Measurements from ENCODE around the gene STAT6. TPM values are rescaled to one million over a fixed set of nuclear protein-coding genes. Genes with fewer than 3 reads are reported as not detected.
A peak's percentile ranks its signal among the peaks of the same experiment; 100 is the strongest.

Gene STAT6
- total and polyA plus RNA-seq, 2 donors (not counting 1 experiment from before 2014, with no cell fraction given) = 103 to 123 TPM

DNA sequence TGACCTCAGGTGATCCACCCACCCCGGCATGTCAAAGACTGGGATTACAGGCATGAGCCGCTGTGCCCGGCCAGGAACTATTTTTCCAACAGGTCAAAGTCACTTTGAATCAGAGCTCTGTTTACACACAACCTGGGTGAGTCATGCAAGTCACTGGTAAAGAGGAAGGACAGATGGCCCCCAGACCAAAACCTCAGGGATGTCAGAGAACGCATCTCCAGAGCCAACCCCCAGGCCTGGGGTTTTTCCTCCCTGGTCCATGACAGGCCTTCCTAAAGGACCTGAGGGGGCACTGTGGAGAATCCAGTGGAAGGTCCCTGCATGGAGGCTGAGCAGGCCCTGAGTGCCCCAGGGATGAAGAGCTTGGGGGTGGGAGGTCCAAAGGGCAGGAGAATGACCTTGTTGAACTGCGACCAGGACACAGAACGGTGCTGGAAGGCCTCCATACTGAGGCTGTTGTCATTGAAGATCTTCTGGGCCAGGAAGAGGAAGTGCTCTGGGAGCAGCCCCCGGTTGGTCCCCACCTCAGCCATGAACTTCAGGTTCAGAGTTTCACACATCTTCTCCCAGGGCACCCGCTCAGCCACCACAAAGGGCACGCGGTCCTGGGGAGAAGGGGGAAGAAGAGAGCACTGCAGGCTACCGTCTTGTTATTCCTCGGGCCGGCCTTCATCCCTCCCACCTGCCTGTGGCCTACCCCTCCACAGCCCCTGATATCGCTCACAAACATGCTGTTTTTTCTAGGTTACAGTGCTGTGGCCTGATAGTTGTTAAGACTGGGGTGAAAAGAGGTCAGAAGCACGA lies 9.1 kb downstream of the STAT6 start:
- TF ChIP-seq EZH2 (IDR thresholded peaks at IDR 0.05; ENCODE audit: low read length, missing control alignments) = no peak
- TF ChIP-seq, protein P1, sequence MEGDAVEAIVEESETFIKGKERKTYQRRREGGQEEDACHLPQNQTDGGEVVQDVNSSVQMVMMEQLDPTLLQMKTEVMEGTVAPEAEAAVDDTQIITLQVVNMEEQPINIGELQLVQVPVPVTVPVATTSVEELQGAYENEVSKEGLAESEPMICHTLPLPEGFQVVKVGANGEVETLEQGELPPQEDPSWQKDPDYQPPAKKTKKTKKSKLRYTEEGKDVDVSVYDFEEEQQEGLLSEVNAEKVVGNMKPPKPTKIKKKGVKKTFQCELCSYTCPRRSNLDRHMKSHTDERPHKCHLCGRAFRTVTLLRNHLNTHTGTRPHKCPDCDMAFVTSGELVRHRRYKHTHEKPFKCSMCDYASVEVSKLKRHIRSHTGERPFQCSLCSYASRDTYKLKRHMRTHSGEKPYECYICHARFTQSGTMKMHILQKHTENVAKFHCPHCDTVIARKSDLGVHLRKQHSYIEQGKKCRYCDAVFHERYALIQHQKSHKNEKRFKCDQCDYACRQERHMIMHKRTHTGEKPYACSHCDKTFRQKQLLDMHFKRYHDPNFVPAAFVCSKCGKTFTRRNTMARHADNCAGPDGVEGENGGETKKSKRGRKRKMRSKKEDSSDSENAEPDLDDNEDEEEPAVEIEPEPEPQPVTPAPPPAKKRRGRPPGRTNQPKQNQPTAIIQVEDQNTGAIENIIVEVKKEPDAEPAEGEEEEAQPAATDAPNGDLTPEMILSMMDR (conservative IDR thresholded peaks at IDR 0.05 in 1 of 2, IDR thresholded peaks at IDR 0.05 in 1 of 2; ENCODE audit: low read depth in 1 of 2, low read length in 2 of 2) = no peak
- H3K36me3 ChIP-seq (ENCODE audit: control insufficient read depth, insufficient read depth, low read length) = peaks cover 31% of the 10 kb centered on the region

DNA sequence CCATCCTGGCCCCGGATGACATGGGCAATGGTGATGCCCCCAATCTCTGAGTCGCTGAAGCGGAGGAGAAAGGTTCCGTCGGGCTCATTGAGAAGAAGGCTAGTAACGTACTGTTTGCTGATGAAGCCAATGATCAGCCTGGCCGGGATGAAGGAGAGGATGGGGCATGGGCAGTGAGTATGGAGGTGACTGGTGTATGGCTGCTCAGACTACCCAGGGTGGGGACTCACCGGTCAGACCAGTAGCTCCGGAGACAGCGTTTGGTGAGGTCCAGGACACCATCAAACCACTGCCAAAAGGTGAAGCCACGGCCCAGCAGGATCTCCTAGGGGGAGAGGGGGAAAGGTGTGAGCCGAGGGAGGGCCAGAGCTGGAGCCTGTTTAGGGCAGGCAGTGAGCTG lies 11.4 kb downstream of the STAT6 start:
- H3K27ac ChIP-seq (ENCODE audit: insufficient read depth, low read length) = no peak overlapping the region
- H3K79me2 ChIP-seq (ENCODE audit: control insufficient read depth, insufficient read depth, low read length) = no peaks in the 10 kb centered on the region
- H2AFZ ChIP-seq (ENCODE audit: low read length) = no peak overlapping the region
- no peaks in the 10 kb centered on the region for H3K27me3 ChIP-seq (ENCODE audit: control insufficient read depth, insufficient read depth, low read length)
- no peaks in the 10 kb centered on the region for H3K9me3 ChIP-seq (ENCODE audit: control insufficient read depth, insufficient read depth, low read depth, low read length)
- no peak overlapping the region for H3K4me3 ChIP-seq (replicated peaks in 1 of 4; ENCODE audit: control extremely low read depth in 1 of 4, insufficient read depth in 1 of 4, low read depth in 3 of 4, low read length in 4 of 4)
- TF ChIP-seq EZH2 (IDR thresholded peaks at IDR 0.05; ENCODE audit: low read length, missing control alignments) = no peak
- TF ChIP-seq, protein P1 (conservative IDR thresholded peaks at IDR 0.05 in 1 of 2, IDR thresholded peaks at IDR 0.05 in 1 of 2; ENCODE audit: low read depth in 1 of 2, low read length in 2 of 2) = no peak
- peaks cover 34% of the 10 kb centered on the region for H3K36me3 ChIP-seq (ENCODE audit: control insufficient read depth, insufficient read depth, low read length)
- no peak for DNase-seq (ENCODE audit: low read depth in 2 of 2)
- no peaks in the 10 kb centered on the region for H4K20me1 ChIP-seq (ENCODE audit: control insufficient read depth, extremely low read depth, insufficient read depth, low read length)
- H3K4me1 ChIP-seq (ENCODE audit: control insufficient read depth, extremely low read depth, insufficient read depth, low read length) = peaks cover 2% of the 10 kb centered on the region
- no peak overlapping the region for H3K4me2 ChIP-seq (ENCODE audit: extremely low read depth, insufficient read depth, low read length)
- no peak overlapping the region for H3K9ac ChIP-seq (ENCODE audit: insufficient read depth, low read length)

More for the DNA sequence above, 9.1 kb downstream of the STAT6 start:
- Histone ChIP-seq H3K9ac (ENCODE audit: insufficient read depth, low read length) (no peak overlapping the region), H4K20me1 (ENCODE audit: control insufficient read depth, extremely low read depth, insufficient read depth, low read length) (no peaks in the 10 kb centered on the region), H3K4me1 (ENCODE audit: control insufficient read depth, extremely low read depth, insufficient read depth, low read length) (no peaks in the 10 kb centered on the region), H3K27me3 (ENCODE audit: control insufficient read depth, insufficient read depth, low read length) (no peaks in the 10 kb centered on the region), H2AFZ (ENCODE audit: low read length) (no peak overlapping the region), H3K79me2 (ENCODE audit: control insufficient read depth, insufficient read depth, low read length) (no peaks in the 10 kb centered on the region), H3K4me3 (replicated peaks in 1 of 4; ENCODE audit: control extremely low read depth in 1 of 4, insufficient read depth in 1 of 4, low read depth in 3 of 4, low read length in 4 of 4) (no peak overlapping the region), H3K27ac (ENCODE audit: insufficient read depth, low read length) (peak overlapping the region; percentile 9), H3K4me2 (ENCODE audit: extremely low read depth, insufficient read depth, low read length) (no peak overlapping the region), H3K9me3 (ENCODE audit: control insufficient read depth, insufficient read depth, low read depth, low read length) (no peaks in the 10 kb centered on the region)
- DNase-seq (ENCODE audit: low read depth in 2 of 2) = no peak

DNA sequence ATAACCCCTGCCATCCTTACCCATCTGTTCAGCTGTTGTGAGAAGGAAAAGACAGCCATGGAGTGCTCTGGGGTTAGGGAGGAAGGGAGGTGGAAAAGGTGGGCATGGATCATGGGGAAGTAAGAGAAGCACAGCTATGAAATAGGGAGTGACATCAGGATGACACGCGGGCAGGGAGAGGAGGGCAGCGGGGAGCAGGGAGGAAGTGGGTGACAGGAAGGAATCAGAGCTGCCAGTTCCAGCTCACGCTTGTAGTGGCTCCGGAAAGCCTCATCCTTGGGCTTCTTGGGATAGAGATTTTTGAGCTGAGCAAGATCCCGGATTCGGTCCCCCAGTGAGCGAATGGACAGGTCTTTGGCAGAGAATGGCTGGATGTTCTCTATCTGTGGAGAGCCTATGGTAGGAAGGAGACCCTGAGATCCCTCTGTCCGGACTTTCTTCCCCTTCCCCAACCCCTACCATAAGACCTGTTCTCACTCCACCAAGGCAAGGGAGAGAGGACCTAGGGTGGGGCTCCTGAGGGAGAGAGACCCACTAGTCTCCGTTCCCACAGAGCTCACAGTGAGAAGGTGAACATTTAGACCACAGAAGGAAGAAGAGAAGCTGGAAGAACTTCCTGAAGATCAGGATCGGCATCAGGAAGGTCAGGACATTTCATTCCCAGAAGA lies 12.0 kb downstream of the STAT6 start:
- Histone ChIP-seq H3K36me3 (ENCODE audit: control insufficient read depth, insufficient read depth, low read length) (peaks cover 33% of the 10 kb centered on the region), H3K4me1 (ENCODE audit: control insufficient read depth, extremely low read depth, insufficient read depth, low read length) (peaks cover 7% of the 10 kb centered on the region), H4K20me1 (ENCODE audit: control insufficient read depth, extremely low read depth, insufficient read depth, low read length) (no peaks in the 10 kb centered on the region), H3K9me3 (ENCODE audit: control insufficient read depth, insufficient read depth, low read depth, low read length) (no peaks in the 10 kb centered on the region), H2AFZ (ENCODE audit: low read length) (no peak overlapping the region), H3K4me2 (ENCODE audit: extremely low read depth, insufficient read depth, low read length) (no peak overlapping the region), H3K9ac (ENCODE audit: insufficient read depth, low read length) (no peak overlapping the region), H3K27me3 (ENCODE audit: control insufficient read depth, insufficient read depth, low read length) (no peaks in the 10 kb centered on the region), H3K79me2 (ENCODE audit: control insufficient read depth, insufficient read depth, low read length) (peaks cover 3% of the 10 kb centered on the region), H3K27ac (ENCODE audit: insufficient read depth, low read length) (no peak overlapping the region), H3K4me3 (replicated peaks in 1 of 4; ENCODE audit: control extremely low read depth in 1 of 4, insufficient read depth in 1 of 4, low read depth in 3 of 4, low read length in 4 of 4) (no peak overlapping the region)
- no peak for TF ChIP-seq EZH2 (IDR thresholded peaks at IDR 0.05; ENCODE audit: low read length, missing control alignments)
- TF ChIP-seq, protein P1 (conservative IDR thresholded peaks at IDR 0.05 in 1 of 2, IDR thresholded peaks at IDR 0.05 in 1 of 2; ENCODE audit: low read depth in 1 of 2, low read length in 2 of 2) = no peak
- DNase-seq (ENCODE audit: low read depth in 2 of 2) = no peak
